Smooth muscle cell (in vitro differentiated cells): ENCODE data around the gene BCAN. TPM values are rescaled to one million over a fixed set of nuclear protein-coding genes. Genes with fewer than 3 reads are reported as not detected.

Experiments used
- DNase-seq: peaks from one replicate; lab custom pipeline; 2025; ENCODE audit not compliant: unreplicated experiment; lab: John Stamatoyannopoulos, UW
- H2AFZ ChIP-seq: fragments of 200-600 bp; sonication (generic); 2 replicates; pipeline ENCODE4 v1.6.0; 2016; ENCODE audit warnings: antibody characterized with exemption, low read depth, mild to moderate bottlenecking
- H3F3A ChIP-seq: fragments of 200-600 bp; sonication (generic); 2 replicates; pipeline ENCODE4 v1.6.0; 2017; ENCODE audit warnings: antibody characterized with exemption, low read depth
- H3K27ac ChIP-seq: fragments of 200-600 bp; sonication (generic); 2 replicates; pipeline ENCODE4 v1.5.1; 2016; ENCODE audit warnings: low read depth, mild to moderate bottlenecking
- H3K27me3 ChIP-seq: fragments of 200-600 bp; sonication (generic); 2 replicates; pipeline ENCODE4 v1.6.1; 2016; ENCODE audit warnings: low read depth, mild to moderate bottlenecking
- H3K36me3 ChIP-seq: fragments of 200-600 bp; sonication (generic); 2 replicates; pipeline ENCODE4 v1.5.1; 2016; ENCODE audit warnings: low read depth
- H3K4me1 ChIP-seq: fragments of 200-600 bp; sonication (generic); 2 replicates; pipeline ENCODE4 v1.5.1; 2016; ENCODE audit warnings: low read depth
- H3K4me2 ChIP-seq: fragments of 200-600 bp; sonication (generic); 2 replicates; pipeline ENCODE4 v1.6.0; 2016; ENCODE audit warnings: mild to moderate bottlenecking
- H3K4me3 ChIP-seq: fragments of 200-600 bp; sonication (generic); 2 replicates; pipeline ENCODE4 v1.5.1; 2016; ENCODE audit warnings: mild to moderate bottlenecking
- H3K79me2 ChIP-seq: fragments of 200-600 bp; sonication (generic); 2 replicates; pipeline ENCODE4 v1.6.0; 2016; ENCODE audit warnings: low read depth, mild to moderate bottlenecking
- H3K9ac ChIP-seq: fragments of 200-600 bp; sonication (generic); 2 replicates; pipeline ENCODE4 v1.6.0; 2016; ENCODE audit warnings: low read depth
- H3K9me3 ChIP-seq: fragments of 200-600 bp; sonication (generic); replicated peaks from 2 replicates; pipeline ENCODE4 v1.5.1; 2016; ENCODE audit warnings: low read depth
- H4K20me1 ChIP-seq: fragments of 200-600 bp; sonication (generic); 2 replicates; pipeline ENCODE4 v1.6.0; 2016; ENCODE audit warnings: low read depth
- WGBS: methylation state at CpG from one replicate; pipeline ENCODE4 v1.1.7; 2016; ENCODE audit warnings: low lambda C conversion rate; 5-methylcytosine and 5-hydroxymethylcytosine counted together
- polyA plus RNA-seq: library from polyadenylated mRNA; unstranded; fragments of >200 nt; fragmentation: Nextera tagmentation; extraction: Ambion mirVana; gene quantifications from 2 replicates; pipeline ENCODE4 v1.2.1, GENCODE V29; 2016
- total RNA-seq: library from RNA; depleted of rRNA; stranded (reverse); fragments of >200 nt; gene quantifications from 2 replicates; pipeline ENCODE4 v1.2.3, GENCODE V29; 2014
- TF ChIP-seq, protein P1 (sequence below): fragments of 200-600 bp; sonication (generic); IDR thresholded peaks from 2 replicates; pipeline ENCODE4 v1.5.1; 2017; ENCODE audit warnings: borderline replicate concordance, mild to moderate bottlenecking, antibody characterized with exemption; ENCODE audit not compliant: insufficient read depth, poor library complexity, severe bottlenecking

BCAN gene
- total and polyA plus RNA-seq, 2 experiments from 2014 or later: 0.79 TPM; not detected in 1

DNA sequence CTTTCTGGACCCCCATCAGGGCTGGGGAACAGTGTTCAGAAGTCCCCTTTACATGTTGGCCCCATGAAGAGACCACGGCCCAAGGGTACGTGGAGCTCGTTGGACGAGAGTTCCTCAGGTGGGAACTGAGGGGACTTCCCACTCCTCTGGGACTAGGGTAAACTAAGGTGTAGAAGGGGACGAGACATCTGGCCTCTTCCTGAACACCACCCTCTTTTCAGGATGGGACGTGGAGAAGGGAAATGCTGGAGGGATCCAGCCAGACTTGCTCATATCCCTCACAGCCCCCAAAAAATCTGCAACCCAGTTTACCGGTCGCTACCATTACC lies 48.3 kb upstream of the BCAN start:
- DNase-seq: no peak
- no peaks in the 10 kb centered on the region for H3K27me3 ChIP-seq
- no peaks in the 10 kb centered on the region for H4K20me1 ChIP-seq
- H3K36me3 ChIP-seq: no peaks in the 10 kb centered on the region
- no peaks in the 10 kb centered on the region for H3K9me3 ChIP-seq
- H3K79me2 ChIP-seq: peaks cover 1% of the 10 kb centered on the region
- H3F3A ChIP-seq: peaks cover 4% of the 10 kb centered on the region
- no peak overlapping the region for H3K4me2 ChIP-seq
- H3K27ac ChIP-seq: no peak overlapping the region
- H3K9ac ChIP-seq: no peak overlapping the region
- peaks cover 11% of the 10 kb centered on the region for H3K4me1 ChIP-seq
- TF ChIP-seq, protein P1, sequence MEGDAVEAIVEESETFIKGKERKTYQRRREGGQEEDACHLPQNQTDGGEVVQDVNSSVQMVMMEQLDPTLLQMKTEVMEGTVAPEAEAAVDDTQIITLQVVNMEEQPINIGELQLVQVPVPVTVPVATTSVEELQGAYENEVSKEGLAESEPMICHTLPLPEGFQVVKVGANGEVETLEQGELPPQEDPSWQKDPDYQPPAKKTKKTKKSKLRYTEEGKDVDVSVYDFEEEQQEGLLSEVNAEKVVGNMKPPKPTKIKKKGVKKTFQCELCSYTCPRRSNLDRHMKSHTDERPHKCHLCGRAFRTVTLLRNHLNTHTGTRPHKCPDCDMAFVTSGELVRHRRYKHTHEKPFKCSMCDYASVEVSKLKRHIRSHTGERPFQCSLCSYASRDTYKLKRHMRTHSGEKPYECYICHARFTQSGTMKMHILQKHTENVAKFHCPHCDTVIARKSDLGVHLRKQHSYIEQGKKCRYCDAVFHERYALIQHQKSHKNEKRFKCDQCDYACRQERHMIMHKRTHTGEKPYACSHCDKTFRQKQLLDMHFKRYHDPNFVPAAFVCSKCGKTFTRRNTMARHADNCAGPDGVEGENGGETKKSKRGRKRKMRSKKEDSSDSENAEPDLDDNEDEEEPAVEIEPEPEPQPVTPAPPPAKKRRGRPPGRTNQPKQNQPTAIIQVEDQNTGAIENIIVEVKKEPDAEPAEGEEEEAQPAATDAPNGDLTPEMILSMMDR: no peak
- no peak overlapping the region for H3K4me3 ChIP-seq
- H2AFZ ChIP-seq: no peak overlapping the region
- 89% methylated on average over 8 of the region's 8 CpGs for WGBS

DNA sequence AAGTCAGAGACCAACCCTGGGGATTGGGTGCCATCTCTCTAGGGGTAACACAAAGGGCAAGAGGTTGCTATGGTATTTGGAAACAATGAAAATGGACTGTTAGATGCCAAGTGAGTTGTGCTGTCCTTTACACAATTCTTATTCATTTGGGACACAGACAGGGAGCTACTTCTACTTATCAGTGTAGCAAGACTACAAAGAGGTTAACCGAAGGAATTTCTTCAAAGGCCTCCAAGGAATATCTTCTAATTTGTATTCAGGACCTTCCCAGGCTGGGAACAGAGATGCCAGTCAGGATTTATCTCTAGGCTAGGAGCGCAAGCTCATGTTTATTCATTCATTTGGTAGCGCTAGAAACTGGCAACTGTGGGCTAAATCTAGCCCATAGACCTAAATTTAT lies 47.7 kb upstream of the BCAN start:
- Histone ChIP-seq H3K4me2 (no peak overlapping the region), H3K79me2 (peaks cover 5% of the 10 kb centered on the region), H4K20me1 (no peaks in the 10 kb centered on the region), H3K9ac (no peak overlapping the region), H3F3A (peaks cover 4% of the 10 kb centered on the region), H3K4me3 (no peak overlapping the region), H3K36me3 (no peaks in the 10 kb centered on the region), H2AFZ (no peak overlapping the region), H3K4me1 (peaks cover 11% of the 10 kb centered on the region), H3K9me3 (no peaks in the 10 kb centered on the region), H3K27ac (no peak overlapping the region), H3K27me3 (no peaks in the 10 kb centered on the region)
- WGBS: 94% methylated on average over 3 of the region's 3 CpGs
- TF ChIP-seq, protein P1: no peak
- no peak for DNase-seq

DNA sequence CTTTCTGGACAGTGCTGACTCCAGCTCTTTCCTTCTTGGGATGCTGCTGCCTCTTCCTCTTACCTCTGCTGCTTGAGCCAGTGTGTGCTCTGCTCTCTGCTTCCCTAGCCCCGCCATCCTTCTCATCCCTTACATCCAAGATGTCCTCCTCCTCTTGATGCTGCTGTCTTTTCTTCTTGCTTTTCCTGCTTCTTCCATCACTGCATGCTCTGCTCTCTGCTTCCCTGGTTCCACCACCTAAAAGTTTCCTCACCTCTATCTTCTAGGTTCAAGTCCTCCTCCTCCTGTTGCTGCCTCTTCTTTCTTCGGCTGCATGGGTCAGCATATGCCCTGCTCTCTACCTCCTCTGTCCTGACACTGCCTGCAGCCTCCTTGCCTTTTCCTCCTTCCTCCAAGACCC lies 46.9 kb upstream of the BCAN start:
- Histone ChIP-seq H3K4me1 (peaks cover 11% of the 10 kb centered on the region), H3K36me3 (no peaks in the 10 kb centered on the region), H4K20me1 (no peaks in the 10 kb centered on the region), H2AFZ (no peak overlapping the region), H3K27me3 (no peaks in the 10 kb centered on the region), H3K9ac (no peak overlapping the region), H3F3A (peaks cover 4% of the 10 kb centered on the region), H3K27ac (no peak overlapping the region), H3K9me3 (no peaks in the 10 kb centered on the region), H3K79me2 (peaks cover 12% of the 10 kb centered on the region), H3K4me3 (no peak overlapping the region), H3K4me2 (no peak overlapping the region)
- 93% methylated on average over 2 of the region's 2 CpGs for WGBS
- TF ChIP-seq, protein P1: no peak
- no peak for DNase-seq

DNA sequence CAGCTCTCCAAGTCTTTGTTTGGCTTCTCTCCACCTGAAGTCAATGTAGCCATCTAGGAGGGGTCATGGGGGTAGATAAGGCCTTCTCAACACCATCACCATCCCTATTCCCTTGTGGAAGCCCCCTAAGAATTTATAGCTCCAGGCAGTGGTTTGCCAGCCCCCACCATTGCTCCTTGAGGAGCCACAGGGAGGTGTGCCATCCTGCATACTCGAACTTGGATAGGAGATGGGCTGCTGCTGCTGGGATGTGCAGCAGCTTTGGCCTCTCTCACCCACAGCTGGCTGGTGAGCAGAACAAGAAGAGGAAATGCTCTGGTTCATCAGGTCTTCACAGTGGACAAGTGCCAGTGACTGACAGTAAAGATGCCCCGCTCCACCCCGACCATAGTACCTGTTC lies 45.5 kb upstream of the BCAN start:
- Histone ChIP-seq H3K4me2 (no peak overlapping the region), H3K27me3 (no peaks in the 10 kb centered on the region), H3K27ac (no peak overlapping the region), H3K79me2 (peaks cover 20% of the 10 kb centered on the region), H3F3A (peaks cover 4% of the 10 kb centered on the region), H3K36me3 (no peaks in the 10 kb centered on the region), H2AFZ (no peak overlapping the region), H4K20me1 (no peaks in the 10 kb centered on the region), H3K4me1 (peaks cover 12% of the 10 kb centered on the region), H3K9ac (no peak overlapping the region), H3K4me3 (no peak overlapping the region), H3K9me3 (no peaks in the 10 kb centered on the region)
- WGBS: 96% methylated on average over 3 of the region's 3 CpGs
- TF ChIP-seq, protein P1: no peak
- no peak for DNase-seq
